K562 (cell line): ENCODE results near the gene NF1. TPM values are rescaled to one million over a fixed set of nuclear protein-coding genes. Genes with fewer than 3 reads are reported as not detected.

Experiments
- GABPA ChIP-seq: fragments of 200-800 bp; sonication (Bioruptor generic); conservative IDR thresholded peaks from 2 replicates; pipeline ENCODE4 v1.6.1; 2016; ENCODE audit warnings: low read depth, missing genetic modification characterization, missing compliant biosample characterization
- GTF2E2 ChIP-seq: fragments of 200-800 bp; sonication (Bioruptor generic); IDR thresholded peaks from 2 replicates; pipeline ENCODE4 v1.6.1; 2016; ENCODE audit warnings: missing genetic modification characterization, missing compliant biosample characterization
- IRF2 ChIP-seq: sonication (generic); formaldehyde crosslinking; IDR thresholded peaks from 2 replicates; pipeline ENCODE4 v1.8.1; 2022; ENCODE audit warnings: mild to moderate bottlenecking, missing genetic modification reagents
- KLF10 ChIP-seq: fragments of 250-450 bp; sonication (Bioruptor Pico); IDR thresholded peaks from 2 replicates; pipeline ENCODE4 v1.6.1; 2021; ENCODE audit warnings: matching md5 sums
- MAFG ChIP-seq: fragments of 450-650 bp; conservative IDR thresholded peaks from 2 replicates; pipeline ENCODE4 v1.6.1; 2016; ENCODE audit warnings: missing genetic modification characterization, missing compliant biosample characterization
- MYC ChIP-seq, 2 experiments: fragments of 250-450 bp in 1 of 2; sonication (Bioruptor Pico) in 1 of 2; IDR thresholded peaks; 2 replicates each; pipeline versions ENCODE4 v1.5.1 to v1.6.1; 2012 to 2021; ENCODE audit warnings: low read depth in 2 of 2, borderline replicate concordance in 1 of 2, improper control_type of control experiment in 1 of 2, low read length in 1 of 2, mild to moderate bottlenecking in 1 of 2, moderate library complexity in 1 of 2
- NKRF ChIP-seq: fragments of 450-650 bp; IDR thresholded peaks from 2 replicates; pipeline ENCODE4 v1.6.1; 2016; ENCODE audit warnings: borderline replicate concordance
- PCBP2 ChIP-seq: fragments of 200-400 bp; formaldehyde crosslinking; IDR thresholded peaks from 2 replicates; pipeline ENCODE4 v1.6.1; 2018; ENCODE audit warnings: low read length, low read depth, mild to moderate bottlenecking, moderate library complexity; ENCODE audit not compliant: poor library complexity, severe bottlenecking
- POLR2H ChIP-seq: IDR thresholded peaks from 2 replicates; pipeline ENCODE4 v1.6.1; 2016; ENCODE audit warnings: missing genetic modification characterization, low read depth, mild to moderate bottlenecking, control low read depth, missing compliant biosample characterization, moderate library complexity
- SIX5 ChIP-seq, 2 experiments: IDR thresholded peaks; 2 replicates each; pipeline ENCODE4 v1.6.1; 2011; ENCODE audit warnings: low read length in 2 of 2, borderline replicate concordance in 1 of 2, low read depth in 1 of 2, mild to moderate bottlenecking in 1 of 2, moderate library complexity in 1 of 2; ENCODE audit not compliant: insufficient read depth in 1 of 2
- TSC22D4 ChIP-seq: fragments of 450-650 bp; IDR thresholded peaks from 2 replicates; pipeline ENCODE4 v1.6.1; 2016; ENCODE audit warnings: missing genetic modification characterization, missing biosample characterization, control low read depth
- XRCC5 ChIP-seq: fragments of 200-400 bp; formaldehyde crosslinking; IDR thresholded peaks from 2 replicates; pipeline ENCODE4 v1.6.1; 2017; ENCODE audit warnings: low read depth, mild to moderate bottlenecking, low read length
- ZNF644 ChIP-seq: fragments of 200-800 bp; sonication (Bioruptor generic); IDR thresholded peaks from 2 replicates; pipeline ENCODE4 v1.6.1; 2016; ENCODE audit warnings: low read depth, missing genetic modification characterization, missing compliant biosample characterization
- polyA plus RNA-seq, 8 experiments: library from polyadenylated mRNA; depleted of rRNA in 4 of 8; stranded (reverse) in 5 of 8; unstranded in 3 of 8; fragments of >200 nt; fragmentation: Nextera tagmentation in 2 of 8; fragmentation: Illumina TruSeq in 1 of 8; extraction: Ambion mirVana in 2 of 8; extraction: Trizol in 1 of 8; gene quantifications; 2 replicates each; pipeline versions ENCODE4 v1.2.1 to v1.2.3, GENCODE V29; 2011 to 2014; ENCODE audit warnings: inconsistent platforms in 1 of 8, missing spikeins in 1 of 8
- total RNA-seq, 7 experiments: library from RNA; depleted of rRNA in 6 of 7; stranded (reverse); fragments of >200 nt in 6 of 7; fragmentation: Illumina TruSeq in 2 of 7; extraction: Trizol in 2 of 7; gene quantifications; 2 replicates each; pipeline versions ENCODE4 v1.2.1 to v1.2.3, GENCODE V29; 2011 to 2021; ENCODE audit warnings: low replicate concordance in 1 of 7
- TF ChIP-seq, protein P1 (sequence below): fragments of 450-650 bp; IDR thresholded peaks from 2 replicates; pipeline ENCODE4 v1.6.1; 2016; ENCODE audit warnings: antibody characterized with exemption
- TF ChIP-seq, protein P2 (sequence below), 2 experiments: fragments of 450-650 bp; IDR thresholded peaks; 2 replicates each; pipeline ENCODE4 v1.6.1; 2016; ENCODE audit warnings: mild to moderate bottlenecking in 2 of 2, borderline replicate concordance in 1 of 2, low read depth in 1 of 2, moderate library complexity in 1 of 2

NF1 gene
- total and polyA plus RNA-seq, 9 of the 15 experiments (the other 6 are each of a cell fraction or from before 2014, with no cell fraction given): 3.4 to 41.9 (median 24.3) TPM

GRCh38 chr17:31094600-31095235, at the start of gene NF1 (continued):
- no peak for TF ChIP-seq MAFG (tag)
- TF ChIP-seq POLR2H: peak; percentile 78
- peak; percentile 91 for TF ChIP-seq GABPA (tag)
- TF ChIP-seq MYC (IDR thresholded peaks at IDR 0.05; ENCODE audit: low read depth, low read length): no peak; the same call in none of the 2 replicates
- no peak for TF ChIP-seq MYC (CRISPR knock-in tag; IDR thresholded peaks at IDR 0.05; ENCODE audit: borderline replicate concordance, low read depth)
- TF ChIP-seq PCBP2: no peak
- TF ChIP-seq, protein P1, sequence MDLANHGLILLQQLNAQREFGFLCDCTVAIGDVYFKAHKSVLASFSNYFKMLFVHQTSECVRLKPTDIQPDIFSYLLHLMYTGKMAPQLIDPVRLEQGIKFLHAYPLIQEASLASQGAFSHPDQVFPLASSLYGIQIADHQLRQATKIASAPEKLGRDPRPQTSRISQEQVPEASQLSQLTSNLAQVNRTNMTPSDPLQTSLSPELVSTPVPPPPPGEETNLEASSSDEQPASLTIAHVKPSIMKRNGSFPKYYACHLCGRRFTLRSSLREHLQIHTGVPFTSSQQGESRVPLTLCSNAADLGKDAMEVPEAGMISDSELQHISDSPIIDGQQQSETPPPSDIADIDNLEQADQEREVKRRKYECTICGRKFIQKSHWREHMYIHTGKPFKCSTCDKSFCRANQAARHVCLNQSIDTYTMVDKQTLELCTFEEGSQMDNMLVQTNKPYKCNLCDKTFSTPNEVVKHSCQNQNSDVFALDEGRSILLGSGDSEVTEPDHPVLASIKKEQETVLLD: peak; percentile 93
- TF ChIP-seq, protein P2, sequence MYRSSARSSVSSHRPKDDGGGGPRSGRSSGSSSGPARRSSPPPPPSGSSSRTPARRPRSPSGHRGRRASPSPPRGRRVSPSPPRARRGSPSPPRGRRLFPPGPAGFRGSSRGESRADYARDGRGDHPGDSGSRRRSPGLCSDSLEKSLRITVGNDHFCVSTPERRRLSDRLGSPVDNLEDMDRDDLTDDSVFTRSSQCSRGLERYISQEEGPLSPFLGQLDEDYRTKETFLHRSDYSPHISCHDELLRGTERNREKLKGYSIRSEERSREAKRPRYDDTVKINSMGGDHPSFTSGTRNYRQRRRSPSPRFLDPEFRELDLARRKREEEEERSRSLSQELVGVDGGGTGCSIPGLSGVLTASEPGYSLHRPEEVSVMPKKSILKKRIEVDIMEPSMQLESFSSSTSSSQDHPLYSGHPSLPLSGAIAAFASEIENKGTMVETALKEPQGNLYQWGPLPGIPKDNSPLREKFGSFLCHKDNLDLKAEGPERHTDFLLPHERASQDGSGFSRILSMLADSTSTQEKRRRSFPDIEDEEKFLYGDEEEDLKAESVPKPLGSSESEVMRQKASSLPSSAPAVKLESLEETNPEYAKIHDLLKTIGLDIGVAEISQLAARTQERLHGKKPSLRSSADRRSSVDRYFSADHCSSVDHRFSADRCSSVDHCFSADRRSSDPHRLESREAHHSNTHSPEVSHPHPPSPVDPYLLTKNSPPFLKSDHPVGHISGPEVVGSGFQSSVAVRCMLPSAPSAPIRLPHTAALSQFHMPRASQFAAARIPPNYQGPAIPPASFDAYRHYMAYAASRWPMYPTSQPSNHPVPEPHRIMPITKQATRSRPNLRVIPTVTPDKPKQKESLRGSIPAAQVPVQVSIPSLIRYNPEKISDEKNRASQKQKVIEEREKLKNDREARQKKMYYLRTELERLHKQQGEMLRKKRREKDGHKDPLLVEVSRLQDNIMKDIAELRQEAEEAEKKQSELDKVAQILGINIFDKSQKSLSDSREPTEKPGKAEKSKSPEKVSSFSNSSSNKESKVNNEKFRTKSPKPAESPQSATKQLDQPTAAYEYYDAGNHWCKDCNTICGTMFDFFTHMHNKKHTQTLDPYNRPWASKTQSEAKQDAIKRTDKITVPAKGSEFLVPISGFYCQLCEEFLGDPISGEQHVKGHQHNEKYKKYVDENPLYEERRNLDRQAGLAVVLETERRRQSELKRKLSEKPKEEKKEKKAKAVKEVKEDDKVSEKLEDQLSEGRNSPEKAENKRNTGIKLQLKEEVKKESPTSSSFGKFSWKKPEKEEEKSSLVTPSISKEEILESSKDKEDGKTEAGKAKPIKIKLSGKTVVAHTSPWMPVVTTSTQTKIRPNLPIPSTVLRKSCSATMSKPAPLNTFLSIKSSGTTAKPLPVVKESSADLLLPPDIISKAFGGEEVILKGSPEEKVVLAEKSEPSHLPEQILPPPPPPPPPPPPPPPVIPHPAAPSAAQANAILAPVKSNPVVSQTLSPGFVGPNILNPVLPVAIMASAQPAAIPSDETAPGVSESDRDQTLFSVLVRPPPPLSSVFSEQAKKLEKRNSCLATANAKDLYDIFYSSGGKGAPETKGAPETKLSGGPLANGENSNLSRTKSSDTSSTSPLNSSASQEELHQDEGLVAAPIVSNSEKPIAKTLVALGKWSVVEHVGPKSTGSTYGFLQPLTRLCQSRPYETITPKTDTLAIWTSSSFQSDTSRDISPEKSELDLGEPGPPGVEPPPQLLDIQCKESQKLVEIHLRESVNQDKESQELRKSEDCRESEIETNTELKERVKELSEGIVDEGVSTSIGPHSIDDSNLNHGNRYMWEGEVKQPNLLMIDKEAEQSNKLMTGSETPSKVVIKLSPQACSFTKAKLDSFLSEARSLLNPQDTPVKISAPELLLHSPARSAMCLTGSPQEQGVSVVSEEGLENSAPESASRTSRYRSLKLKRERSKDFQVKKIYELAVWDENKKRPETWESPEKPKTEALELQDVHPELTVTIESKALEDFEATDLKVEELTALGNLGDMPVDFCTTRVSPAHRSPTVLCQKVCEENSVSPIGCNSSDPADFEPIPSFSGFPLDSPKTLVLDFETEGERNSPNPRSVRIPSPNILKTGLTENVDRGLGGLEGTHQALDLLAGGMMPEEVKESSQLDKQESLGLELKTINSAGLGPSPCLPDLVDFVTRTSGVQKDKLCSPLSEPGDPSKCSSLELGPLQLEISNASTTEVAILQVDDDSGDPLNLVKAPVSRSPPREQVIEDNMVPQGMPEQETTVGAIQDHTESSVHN (IDR thresholded peaks at IDR 0.05; ENCODE audit: borderline replicate concordance in 1 of 2, low read depth in 1 of 2): no peak
- TF ChIP-seq TSC22D4 (tag): no peak
- TF ChIP-seq KLF10 (CRISPR knock-in tag): no peak
- TF ChIP-seq IRF2: no peak
- TF ChIP-seq ZNF644 (tag): peak; percentile 51; the same call in 1 of the 2 replicates
- TF ChIP-seq NKRF: no peak
- TF ChIP-seq XRCC5: no peak
- TF ChIP-seq SIX5 (IDR thresholded peaks at IDR 0.05; ENCODE audit: borderline replicate concordance in 1 of 2, insufficient read depth in 1 of 2, low read depth in 1 of 2, low read length in 2 of 2): no peak
- peak; percentile 82; the same call in 1 of the 2 replicates for TF ChIP-seq GTF2E2 (tag)
